Measurements from ENCODE around the gene MET. TPM values are rescaled to one million over a fixed set of nuclear protein-coding genes. Genes with fewer than 3 reads are reported as not detected.

The MET gene
- total RNA-seq, 6 experiments from 2014 or later: 101 to 149 (median 129) TPM

- Mint-ChIP-seq H3K4me3 (peak overlapping the region; percentile 72), H3K4me1 (ENCODE audit: low read depth) (peaks cover 100% of the 10 kb centered on the region), H3K9me3 (peaks cover 6% of the 10 kb centered on the region; the same call in 1 of the 2 replicates), H3K36me3 (ENCODE audit: low read depth) (peaks cover 57% of the 10 kb centered on the region), H3K27me3 (ENCODE audit: insufficient read depth) (no peaks in the 10 kb centered on the region; the same call in 1 of the 2 replicates), H3K27ac (peak overlapping the region; percentile 76)
- no peak for TF ChIP-seq CTCF (IDR thresholded peaks at IDR 0.05)
- DNase-seq: no peak
Measured at GRCh38 chr7:116707289-116707688, 35.3 kb downstream of the MET start.

GRCh38 chr7:116708248-116708647 lies 36.3 kb downstream of the MET start:
- H3K27me3 Mint-ChIP-seq (ENCODE audit: insufficient read depth): no peaks in the 10 kb centered on the region; the same call in 1 of the 2 replicates
- peaks cover 6% of the 10 kb centered on the region; the same call in 1 of the 2 replicates for H3K9me3 Mint-ChIP-seq
- no peak for DNase-seq
- H3K4me1 Mint-ChIP-seq (ENCODE audit: low read depth): peaks cover 99% of the 10 kb centered on the region
- H3K36me3 Mint-ChIP-seq (ENCODE audit: low read depth): peaks cover 55% of the 10 kb centered on the region
- H3K27ac Mint-ChIP-seq: peak overlapping the region; percentile 76
- peak overlapping the region; percentile 72; the same call in 1 of the 2 replicates for H3K4me3 Mint-ChIP-seq
- TF ChIP-seq CTCF (IDR thresholded peaks at IDR 0.05): no peak

- peaks cover 6% of the 10 kb centered on the region; the same call in 1 of the 2 replicates for H3K9me3 Mint-ChIP-seq
- H3K4me1 Mint-ChIP-seq (ENCODE audit: low read depth): peaks cover 99% of the 10 kb centered on the region
- TF ChIP-seq CTCF (IDR thresholded peaks at IDR 0.05): no peak
- H3K27ac Mint-ChIP-seq: peak overlapping the region; percentile 63
- DNase-seq: no peak
- peaks cover 56% of the 10 kb centered on the region for H3K36me3 Mint-ChIP-seq (ENCODE audit: low read depth)
- H3K27me3 Mint-ChIP-seq (ENCODE audit: insufficient read depth): peaks cover 2% of the 10 kb centered on the region
- H3K4me3 Mint-ChIP-seq: peak overlapping the region; percentile 26; the same call in 1 of the 2 replicates
Measured at GRCh38 chr7:116708861-116709260, 36.9 kb downstream of the MET start.

GRCh38 chr7:116709336-116709735 lies 37.3 kb downstream of the MET start:
- peaks cover 52% of the 10 kb centered on the region for H3K36me3 Mint-ChIP-seq (ENCODE audit: low read depth)
- DNase-seq: no peak
- H3K27ac Mint-ChIP-seq: peak overlapping the region; percentile 44; the same call in 1 of the 2 replicates

GRCh38 chr7:116710764-116711452 lies 38.9 kb downstream of the MET start:
- H3K27ac Mint-ChIP-seq: no peak overlapping the region
- peaks cover 57% of the 10 kb centered on the region for H3K36me3 Mint-ChIP-seq (ENCODE audit: low read depth)
- H3K27me3 Mint-ChIP-seq (ENCODE audit: insufficient read depth): peaks cover 4% of the 10 kb centered on the region
- H3K4me1 Mint-ChIP-seq (ENCODE audit: low read depth): peaks cover 99% of the 10 kb centered on the region
- peaks cover 6% of the 10 kb centered on the region; the same call in 1 of the 2 replicates for H3K9me3 Mint-ChIP-seq
- no peak overlapping the region for H3K4me3 Mint-ChIP-seq
- no peak for DNase-seq
- TF ChIP-seq CTCF (IDR thresholded peaks at IDR 0.05): no peak

More at GRCh38 chr7:116709336-116709735, 37.3 kb downstream of the MET start:
- H3K9me3 Mint-ChIP-seq: peaks cover 6% of the 10 kb centered on the region; the same call in 1 of the 2 replicates
- H3K27me3 Mint-ChIP-seq (ENCODE audit: insufficient read depth): peaks cover 2% of the 10 kb centered on the region
- H3K4me1 Mint-ChIP-seq (ENCODE audit: low read depth): peaks cover 99% of the 10 kb centered on the region
- H3K4me3 Mint-ChIP-seq: peak overlapping the region; percentile 26; the same call in 1 of the 2 replicates
- TF ChIP-seq CTCF (IDR thresholded peaks at IDR 0.05): no peak

Data from HFFc6 (cell line).